Frontal cortex (tissue), 4 donors: ENCODE data around the gene P3H2. TPM values are rescaled to one million over a fixed set of nuclear protein-coding genes. Genes with fewer than 3 reads are reported as not detected.

ENCODE experiments used
- DNase-seq, 2 donors: peaks; one replicate each; pipeline ENCODE4 v3.0.0; 2012; ENCODE audit warnings: low spot score in 2 of 2
- FAIRE-seq: peaks from 2 replicates; lab custom pipeline; 2012; peaks lifted over from hg19 to GRCh38; lab: Jason Lieb, UNC
- total RNA-seq: library from RNA; depleted of rRNA; stranded (reverse); fragments of >200 nt; gene quantifications from one replicate; pipeline ENCODE4 v1.2.3, GENCODE V29; 2014
- donor health status: control.
- donor health status: control.
- donor health status: control.

Gene P3H2
- total RNA-seq, 1 donor from 2014 or later = 2.4 TPM

- DNase-seq (no peak), FAIRE-seq (no peak)
Measured at GRCh38 chr3:190127797-190128196, 7.1 kb upstream of the P3H2 start.

- DNase-seq = no peak
- no peak for FAIRE-seq
Measured at GRCh38 chr3:190127195-190127594, 6.5 kb upstream of the P3H2 start.

GRCh38 chr3:190125436-190126068 is 4.9 kb upstream of the P3H2 start:
- FAIRE-seq (no peak), DNase-seq (no peak)

- no peak for FAIRE-seq
- no peak for DNase-seq
Measured at GRCh38 chr3:190124067-190124466, 3.4 kb upstream of the P3H2 start.

- no peak for DNase-seq
- FAIRE-seq = no peak
Measured at GRCh38 chr3:190122198-190122771, 1.6 kb upstream of the P3H2 start.

- DNase-seq = no peak
- no peak for FAIRE-seq
Measured at GRCh38 chr3:190121383-190121782, 686 bp upstream of the P3H2 start.

- DNase-seq (no peak), FAIRE-seq (no peak)
Measured at GRCh38 chr3:190121061-190121377, 322 bp upstream of the P3H2 start.

- FAIRE-seq (no peak), DNase-seq (no peak)
Measured at GRCh38 chr3:190119461-190120268, 1.0 kb downstream of the P3H2 start.

GRCh38 chr3:190118438-190118837 is 2.3 kb downstream of the P3H2 start:
- DNase-seq (no peak), FAIRE-seq (no peak)

- no peak for FAIRE-seq
- no peak for DNase-seq
Measured at GRCh38 chr3:190117981-190118380, 2.7 kb downstream of the P3H2 start.

GRCh38 chr3:190116551-190117067 is 4.1 kb downstream of the P3H2 start:
- no peak for FAIRE-seq
- no peak for DNase-seq

- no peak for FAIRE-seq
- no peak for DNase-seq
Measured at GRCh38 chr3:190110826-190111225, 9.9 kb downstream of the P3H2 start.

- FAIRE-seq (no peak), DNase-seq (no peak)
Measured at GRCh38 chr3:190109441-190109840, 11.3 kb downstream of the P3H2 start.

- FAIRE-seq = no peak
- DNase-seq = no peak
Measured at GRCh38 chr3:190108804-190109203, 11.9 kb downstream of the P3H2 start.

GRCh38 chr3:190105876-190106275 is 14.8 kb downstream of the P3H2 start:
- DNase-seq (no peak), FAIRE-seq (no peak)

- no peak for FAIRE-seq
- no peak for DNase-seq
Measured at GRCh38 chr3:190101320-190102011, 19.2 kb downstream of the P3H2 start.

GRCh38 chr3:190099099-190099498 is 21.6 kb downstream of the P3H2 start:
- FAIRE-seq (no peak), DNase-seq (no peak)

- no peak for DNase-seq
- FAIRE-seq = no peak
Measured at GRCh38 chr3:190097617-190098016, 23.1 kb downstream of the P3H2 start.

GRCh38 chr3:190097025-190097424 is 23.7 kb downstream of the P3H2 start:
- no peak for DNase-seq
- no peak for FAIRE-seq

GRCh38 chr3:190096345-190096744 is 24.4 kb downstream of the P3H2 start:
- FAIRE-seq = no peak
- DNase-seq = no peak
